IMR-90 (cell line): ENCODE data around the gene XIST. TPM values are rescaled to one million over a fixed set of nuclear protein-coding genes. Genes with fewer than 3 reads are reported as not detected.

Experiments
- ATAC-seq: fragments of 200-7000 bp; cut with Tn5 transposase; 2 replicates; pipeline ENCODE4 v1.9.1; 2020; ENCODE audit warnings: low read depth, mild to moderate bottlenecking, moderate library complexity
- BruUV-seq: library from RNA; stranded (reverse); fragments of 400-500 nt; replicated peaks from 2 replicates; lab custom pipeline; 2021; lab: Mats Ljungman, UMichigan
- CTCF ChIA-PET: fragments of 300-600 bp; formaldehyde crosslinking; extraction: SDS; loops from one replicate; lab custom pipeline; 2021; ENCODE audit warnings: antibody characterized with exemption; lab: Yijun Ruan, JAX
- POLR2A ChIA-PET: fragments of 300-600 bp; sonication (Branson Sonifier 250); formaldehyde crosslinking; loops from one replicate; lab custom pipeline; 2022; ENCODE audit warnings: antibody characterized with exemption; ENCODE audit not compliant: unreplicated experiment; lab: Charles Lee
- DNase-seq: peaks from one replicate; pipeline ENCODE4 v3.0.0; 2013
- H2AFZ ChIP-seq: replicated peaks from 2 replicates; pipeline ENCODE3; 2013; ENCODE audit warnings: low read length, mild to moderate bottlenecking; ENCODE audit not compliant: poor library complexity
- H2AK5ac ChIP-seq: 2 replicates; pipeline ENCODE4 v1.6.1; 2013; ENCODE audit warnings: low read depth, low read length, inconsistent platforms
- H2AK9ac ChIP-seq: replicated peaks from 2 replicates; pipeline ENCODE3; 2013; ENCODE audit warnings: mild to moderate bottlenecking, low read depth, low read length, moderate library complexity; ENCODE audit not compliant: poor library complexity
- H2BK120ac ChIP-seq: 2 replicates; pipeline ENCODE4 v1.6.1; 2013; ENCODE audit warnings: low read depth, low read length, inconsistent platforms
- H2BK15ac ChIP-seq: 3 replicates; pipeline ENCODE4 v1.6.1; 2013; ENCODE audit warnings: low read depth, low read length, inconsistent platforms
- H2BK20ac ChIP-seq: 2 replicates; pipeline ENCODE4 v1.6.1; 2013; ENCODE audit warnings: low read depth, mild to moderate bottlenecking, inconsistent platforms, low read length, moderate library complexity
- H2BK5ac ChIP-seq: 2 replicates; pipeline ENCODE4 v1.6.1; 2013; ENCODE audit warnings: mild to moderate bottlenecking, low read depth, low read length, inconsistent platforms; ENCODE audit not compliant: poor library complexity, severe bottlenecking
- H3K14ac ChIP-seq: replicated peaks from 2 replicates; pipeline ENCODE4 v1.6.1; 2013; ENCODE audit warnings: low read depth, low read length, inconsistent platforms
- H3K18ac ChIP-seq: 2 replicates; pipeline ENCODE4 v1.6.1; 2013; ENCODE audit warnings: low read depth, low read length, control low read depth
- H3K23ac ChIP-seq: 2 replicates; pipeline ENCODE4 v1.6.1; 2013; ENCODE audit warnings: low read depth, low read length, inconsistent platforms
- H3K27ac ChIP-seq: 2 replicates; pipeline ENCODE4 v1.5.1; 2013; ENCODE audit warnings: mild to moderate bottlenecking, control low read depth, low read length; ENCODE audit not compliant: insufficient read depth
- H3K27me3 ChIP-seq: 2 replicates; pipeline ENCODE4 v1.6.1; 2013; ENCODE audit warnings: low read length; ENCODE audit not compliant: control insufficient read depth, insufficient read depth
- H3K36me3 ChIP-seq: 2 replicates; pipeline ENCODE4 v1.6.1; 2013; ENCODE audit warnings: low read length, mixed read lengths; ENCODE audit not compliant: control insufficient read depth, insufficient read depth
- H3K4ac ChIP-seq: 2 replicates; pipeline ENCODE4 v1.6.1; 2013; ENCODE audit warnings: low read depth, low read length, inconsistent platforms
- H3K4me1 ChIP-seq: 2 replicates; pipeline ENCODE4 v1.6.1; 2013; ENCODE audit warnings: low read length, mixed read lengths; ENCODE audit not compliant: control insufficient read depth, insufficient read depth
- H3K4me2 ChIP-seq: 2 replicates; pipeline ENCODE4 v1.6.1; 2013; ENCODE audit warnings: low read depth, mild to moderate bottlenecking, control low read depth, low read length, moderate library complexity
- H3K4me3 ChIP-seq: 2 replicates; pipeline ENCODE4 v1.5.1; 2013; ENCODE audit warnings: low read depth, mild to moderate bottlenecking, control low read depth, low read length, moderate library complexity; ENCODE audit not compliant: insufficient read depth
- H3K56ac ChIP-seq: 2 replicates; pipeline ENCODE4 v1.6.1; 2013; ENCODE audit warnings: low read length, inconsistent platforms; ENCODE audit not compliant: insufficient read depth; ENCODE audit errors: extremely low read depth
- H3K79me1 ChIP-seq, 2 experiments: 2 replicates each; pipeline ENCODE4 v1.6.1; 2013; ENCODE audit warnings: low read length in 2 of 2, inconsistent platforms in 1 of 2, low read depth in 1 of 2
- H3K9ac ChIP-seq: 2 replicates; pipeline ENCODE4 v1.6.1; 2013; ENCODE audit warnings: low read depth, low read length, control low read depth
- H3K9me1 ChIP-seq: 2 replicates; pipeline ENCODE4 v1.6.1; 2013; ENCODE audit warnings: low read length, inconsistent platforms; ENCODE audit not compliant: insufficient read depth
- H3K9me3 ChIP-seq: 2 replicates; pipeline ENCODE4 v1.6.1; 2013; ENCODE audit warnings: low read length; ENCODE audit not compliant: control insufficient read depth, insufficient read depth
- H4K20me1 ChIP-seq: 2 replicates; pipeline ENCODE4 v1.6.1; 2013; ENCODE audit warnings: low read length, inconsistent platforms; ENCODE audit not compliant: insufficient read depth
- H4K5ac ChIP-seq: 2 replicates; pipeline ENCODE4 v1.6.1; 2013; ENCODE audit warnings: mild to moderate bottlenecking, low read depth, low read length, control low read depth
- H4K8ac ChIP-seq, 2 experiments: 2 replicates each; pipeline ENCODE4 v1.6.1; 2013; ENCODE audit warnings: low read depth in 2 of 2, low read length in 2 of 2, control low read depth in 1 of 2, inconsistent platforms in 1 of 2
- H4K91ac ChIP-seq: 2 replicates; pipeline ENCODE4 v1.6.1; 2013; ENCODE audit warnings: low read depth, low read length, inconsistent platforms; ENCODE audit not compliant: insufficient read depth
- BHLHE40 ChIP-seq: fragments of 150-350 bp; IDR thresholded peaks from 2 replicates; pipeline ENCODE4 v1.6.1; 2016; ENCODE audit warnings: mild to moderate bottlenecking, low read depth, low read length
- CEBPB ChIP-seq: IDR thresholded peaks from 2 replicates; pipeline ENCODE4 v1.6.1; 2012; ENCODE audit warnings: low read depth, low read length, improper control_type of control experiment
- CHD1 ChIP-seq: IDR thresholded peaks from 2 replicates; pipeline ENCODE4 v1.6.1; 2012; ENCODE audit warnings: low read depth, low read length, improper control_type of control experiment
- CTCF ChIP-seq: conservative IDR thresholded peaks from 2 replicates; pipeline ENCODE4 v1.5.1; 2012; ENCODE audit warnings: mild to moderate bottlenecking, low read depth, low read length, improper control_type of control experiment
- ELK1 ChIP-seq: fragments of 150-350 bp; IDR thresholded peaks from 2 replicates; pipeline ENCODE4 v1.6.1; 2016; ENCODE audit warnings: low read depth, mild to moderate bottlenecking, low read length, moderate library complexity, borderline replicate concordance
- FOS ChIP-seq: fragments of 150-350 bp; IDR thresholded peaks from 2 replicates; pipeline ENCODE4 v1.6.1; 2016; ENCODE audit warnings: low read depth, low read length
- MAFK ChIP-seq: IDR thresholded peaks from 2 replicates; pipeline ENCODE4 v1.6.1; 2012; ENCODE audit warnings: low read depth, low read length, improper control_type of control experiment
- MAZ ChIP-seq: IDR thresholded peaks from 2 replicates; pipeline ENCODE4 v1.6.1; 2012; ENCODE audit warnings: low read depth, mild to moderate bottlenecking, low read length, improper control_type of control experiment, moderate library complexity, borderline replicate concordance
- MXI1 ChIP-seq: IDR thresholded peaks from 2 replicates; pipeline ENCODE4 v1.6.1; 2012; ENCODE audit warnings: low read depth, mild to moderate bottlenecking, low read length, moderate library complexity, borderline replicate concordance
- NFE2L2 ChIP-seq: fragments of 150-350 bp; IDR thresholded peaks from 2 replicates; pipeline ENCODE4 v1.6.1; 2016; ENCODE audit warnings: low read depth, mild to moderate bottlenecking, low read length
- POLR2A ChIP-seq: IDR thresholded peaks from 2 replicates; pipeline ENCODE4 v1.6.1; 2012; ENCODE audit warnings: mild to moderate bottlenecking, low read depth, low read length
- RAD21 ChIP-seq: IDR thresholded peaks from 2 replicates; pipeline ENCODE4 v1.6.1; 2012; ENCODE audit warnings: low read length, improper control_type of control experiment
- RCOR1 ChIP-seq: IDR thresholded peaks from 2 replicates; pipeline ENCODE4 v1.6.1; 2012; ENCODE audit warnings: mild to moderate bottlenecking, low read length, improper control_type of control experiment; ENCODE audit not compliant: insufficient replicate concordance
- RFX5 ChIP-seq: IDR thresholded peaks from 2 replicates; pipeline ENCODE4 v1.8.0; 2012; ENCODE audit warnings: low read depth, mild to moderate bottlenecking, low read length, moderate library complexity
- SMC3 ChIP-seq: fragments of 150-350 bp; IDR thresholded peaks from 2 replicates; pipeline ENCODE4 v1.6.1; 2016; ENCODE audit warnings: low read depth, mild to moderate bottlenecking, antibody characterized with exemption, low read length, moderate library complexity
- USF2 ChIP-seq: fragments of 150-350 bp; IDR thresholded peaks from 2 replicates; pipeline ENCODE4 v1.6.1; 2017; ENCODE audit warnings: mild to moderate bottlenecking, antibody characterized with exemption, low read length, low read depth
- WGBS, 2 experiments: methylation state at CpG; one replicate each; pipeline versions ENCODE4 v1.1.5 to v1.1.7; 2013; ENCODE audit warnings: missing lambda C conversion rate in 2 of 2; ENCODE audit not compliant: insufficient read length in 1 of 2; ENCODE audit errors: extremely low coverage in 2 of 2; 5-methylcytosine and 5-hydroxymethylcytosine counted together
- dilution Hi-C: fragments of 300-500 bp; cut with HindIII; formaldehyde crosslinking; loops from one replicate; pipeline ENCODE4 v1.14.3; 2018; ENCODE audit warnings: low sequenced_read_pairs; ENCODE audit not compliant: unreplicated experiment
- in situ Hi-C: fragments of 300-500 bp; cut with MboI; formaldehyde crosslinking; loops from 3 replicates; pipeline ENCODE4 v1.14.3; 2019; ENCODE audit warnings: low sequenced_read_pairs, inconsistent platforms, mixed read lengths
- intact Hi-C: fragments of 100-400 bp; cut with micrococcal nuclease; formaldehyde crosslinking; loops from 2 replicates; pipeline ENCODE4 v1.10.0; 2022
- polyA plus RNA-seq, 3 experiments: library from polyadenylated mRNA; depleted of rRNA; stranded (reverse); fragments of >200 nt; gene quantifications; 2 replicates each; pipeline ENCODE4 v1.2.3, GENCODE V29; 2012; ENCODE audit warnings: low replicate concordance in 1 of 3
- total RNA-seq: library from RNA; depleted of rRNA; stranded (reverse); fragments of >200 nt; gene quantifications from 2 replicates; pipeline ENCODE4 v1.2.3, GENCODE V29; 2012

Gene XIST
- total and polyA plus RNA-seq, 2 of the 4 experiments (the other 2 are of a cell fraction) = 48.9 to 159 TPM

- no peak for TF ChIP-seq BHLHE40
- no peak for TF ChIP-seq USF2
- no peak for TF ChIP-seq CHD1
- no peak for TF ChIP-seq MAZ
- TF ChIP-seq FOS = no peak
- TF ChIP-seq NFE2L2 = no peak
- TF ChIP-seq CEBPB = no peak
- no peak for TF ChIP-seq ELK1
- no peak for TF ChIP-seq RFX5
- no peak for TF ChIP-seq MAFK
- TF ChIP-seq RAD21 = no peak
- TF ChIP-seq CTCF = no peak
- TF ChIP-seq MXI1 = no peak
- TF ChIP-seq SMC3 = no peak
- TF ChIP-seq POLR2A = no peak
- TF ChIP-seq RCOR1 = no peak
- H3K27ac ChIP-seq = no peak overlapping the region
- no peak overlapping the region for H2BK120ac ChIP-seq
- dilution Hi-C loops = no loop called here
- no peak overlapping the region for H4K8ac ChIP-seq
- H3K4me1 ChIP-seq = no peaks in the 10 kb centered on the region
- H2BK20ac ChIP-seq = no peak overlapping the region
- H3K4ac ChIP-seq = no peak overlapping the region
- no peak overlapping the region for H4K5ac ChIP-seq
- H2AK5ac ChIP-seq = no peak overlapping the region
- H3K27me3 ChIP-seq = peaks cover 16% of the 10 kb centered on the region
- no peak overlapping the region for H2AFZ ChIP-seq
- no TSS peak for BruUV-seq
- no peak overlapping the region for H3K18ac ChIP-seq
- H3K9me3 ChIP-seq = peaks cover 2% of the 10 kb centered on the region; the same call in 1 of the 2 replicates
- H4K91ac ChIP-seq = no peak overlapping the region
- H3K56ac ChIP-seq = no peak overlapping the region
- no peak overlapping the region for H3K9ac ChIP-seq
- no peak overlapping the region for H2AK9ac ChIP-seq
- no peak overlapping the region for H2BK5ac ChIP-seq
- no peak overlapping the region for H3K14ac ChIP-seq
- CTCF ChIA-PET = no interaction called here
- no peaks in the 10 kb centered on the region for H3K36me3 ChIP-seq
- no peak overlapping the region for H3K23ac ChIP-seq
- in situ Hi-C loops = no loop called here
- no peak overlapping the region for H3K4me2 ChIP-seq
- H3K4me3 ChIP-seq = no peak overlapping the region
- H3K79me1 ChIP-seq = no peaks in the 10 kb centered on the region
- DNase-seq = no peak
- H4K20me1 ChIP-seq = no peaks in the 10 kb centered on the region
- H2BK15ac ChIP-seq = no peak overlapping the region
- POLR2A ChIA-PET = no interaction called here
- intact Hi-C loops = no loop called here
- 67% methylated on average over 1 of the region's 2 CpGs; no CpG with 5 or more reads in 1 of the 2 experiments for whole genome bisulfite sequencing, 2 experiments
- ATAC-seq = no peak
- no peaks in the 10 kb centered on the region for H3K9me1 ChIP-seq
These were observed 24.4 kb upstream of the XIST start for GRCh38 chrX:73876911-73877310.
